CD4-positive, alpha-beta T cell treated with Interleukin-2 at 100 ng/mL for 4 hours (primary cell): Measurements from ENCODE around the gene OBSCN.
A peak's percentile ranks its signal among the peaks of the same experiment; 100 is the strongest.
"Not testable (repeated sequence)": the region's sequence is repeated elsewhere in the genome, so short reads cannot be mapped to it uniquely, and the experiment has no call there.

ENCODE experiments used
- DNase-seq: peaks from one replicate; pipeline ENCODE4 v3.0.0-alpha.2; 2020; ENCODE audit warnings: low spot score

The OBSCN gene

GRCh38 chr1:228226956-228227791 lies 19.3 kb downstream of the OBSCN start:
- DNase-seq, result no peak

GRCh38 chr1:228228147-228228546 lies 20.3 kb downstream of the OBSCN start:
- DNase-seq, result not testable (repeated sequence)

DNA sequence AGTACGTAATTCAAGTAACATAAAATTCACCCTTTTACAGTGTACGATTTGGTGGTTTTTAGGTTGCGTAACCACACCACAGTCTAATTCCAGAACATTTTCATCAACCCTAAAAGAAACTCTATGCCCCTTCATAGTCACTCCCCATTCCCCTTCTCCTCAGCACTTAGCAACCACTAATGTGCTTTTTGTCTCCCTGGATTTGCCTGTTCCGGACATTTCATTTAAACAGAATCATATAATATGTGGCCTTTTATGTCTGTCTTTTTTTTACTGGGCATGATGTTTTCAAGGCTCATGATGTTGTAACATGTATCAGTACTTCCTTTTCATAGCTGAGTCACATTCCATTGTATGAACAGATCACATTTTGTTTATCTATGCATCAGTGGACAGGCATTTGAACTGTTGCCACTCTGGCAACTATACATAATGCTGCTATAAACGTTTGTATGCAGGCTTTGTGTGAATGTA lies 20.8 kb downstream of the OBSCN start:
- DNase-seq, result no peak

GRCh38 chr1:228231189-228231588 lies 23.3 kb downstream of the OBSCN start:
- DNase-seq, result no peak

DNA sequence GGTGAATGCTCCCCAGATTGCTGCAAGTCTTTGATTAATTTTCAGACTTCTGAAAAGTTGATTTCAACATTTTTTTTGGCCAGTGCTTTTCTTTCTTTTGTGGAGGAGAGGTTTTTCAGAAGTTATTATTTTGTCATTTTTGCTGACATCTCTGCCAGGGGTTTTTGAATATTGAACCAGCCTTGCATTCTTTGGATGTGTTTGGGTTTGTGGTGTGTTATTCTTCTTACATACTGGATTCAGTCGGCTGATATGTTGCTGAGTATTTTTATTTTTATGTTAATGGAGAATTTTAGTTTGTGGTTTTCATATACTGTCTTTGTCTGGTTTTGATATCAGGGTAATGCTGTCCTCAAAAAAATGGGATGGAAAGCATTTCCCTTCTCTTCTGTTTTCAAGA lies 25.3 kb downstream of the OBSCN start:
- DNase-seq, result no peak

DNA sequence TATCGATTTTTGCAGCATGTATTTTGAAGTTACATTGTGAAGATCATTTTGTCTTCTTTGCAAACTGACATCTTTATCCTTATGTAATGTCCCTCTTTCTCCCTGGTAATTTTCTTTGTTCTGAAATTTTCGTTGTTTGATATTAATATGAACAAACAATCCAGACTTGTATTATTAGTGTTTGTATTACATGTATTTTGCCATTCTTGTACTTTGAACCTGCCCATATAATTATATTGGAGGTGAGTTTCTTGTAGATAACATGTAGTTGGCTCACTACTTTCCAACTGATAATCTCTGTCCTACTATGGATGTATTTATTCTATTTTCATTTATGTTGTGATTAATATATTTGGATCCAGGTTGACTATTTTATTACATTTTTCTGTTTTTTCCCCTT lies 27.1 kb downstream of the OBSCN start:
- no peak for DNase-seq

DNA sequence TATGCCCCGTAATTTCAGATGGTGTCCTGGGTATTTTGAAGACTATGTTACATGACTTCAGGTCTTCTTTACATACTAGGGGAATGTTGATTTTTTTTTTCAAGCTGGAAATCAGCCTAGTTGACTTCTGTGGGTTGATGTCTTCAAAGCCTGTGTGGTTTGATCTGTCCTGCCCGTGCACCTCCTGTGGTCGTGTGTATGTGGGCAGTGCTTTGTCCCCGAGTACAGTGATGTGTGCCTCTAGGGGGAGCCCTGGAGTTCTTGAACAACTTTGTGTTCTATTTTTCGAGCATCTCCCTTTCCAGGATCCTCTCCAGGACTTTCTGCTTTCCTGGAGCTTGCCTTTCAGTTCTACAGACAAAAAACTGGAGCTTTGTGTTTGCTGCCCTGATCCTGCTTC lies 28.9 kb downstream of the OBSCN start:
- DNase-seq, result peak; percentile 29

- no peak for DNase-seq
Observed at GRCh38 chr1:228238007-228238406, 30.2 kb downstream of the OBSCN start.

DNA sequence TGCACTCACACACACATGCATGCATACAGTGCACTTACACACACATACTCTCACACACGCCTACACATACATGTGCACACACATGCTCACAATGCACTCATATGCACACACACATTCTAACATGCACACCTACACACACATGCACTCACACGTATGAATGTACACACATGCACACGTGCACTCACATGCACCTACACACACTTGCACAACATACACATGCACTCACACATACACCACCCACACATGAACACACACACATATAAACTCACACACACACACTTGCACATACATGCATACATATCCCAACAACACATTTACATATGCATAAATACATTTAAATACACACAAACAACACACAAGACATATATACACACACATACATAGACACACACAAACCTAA lies 30.6 kb downstream of the OBSCN start:
- no peak for DNase-seq

DNA sequence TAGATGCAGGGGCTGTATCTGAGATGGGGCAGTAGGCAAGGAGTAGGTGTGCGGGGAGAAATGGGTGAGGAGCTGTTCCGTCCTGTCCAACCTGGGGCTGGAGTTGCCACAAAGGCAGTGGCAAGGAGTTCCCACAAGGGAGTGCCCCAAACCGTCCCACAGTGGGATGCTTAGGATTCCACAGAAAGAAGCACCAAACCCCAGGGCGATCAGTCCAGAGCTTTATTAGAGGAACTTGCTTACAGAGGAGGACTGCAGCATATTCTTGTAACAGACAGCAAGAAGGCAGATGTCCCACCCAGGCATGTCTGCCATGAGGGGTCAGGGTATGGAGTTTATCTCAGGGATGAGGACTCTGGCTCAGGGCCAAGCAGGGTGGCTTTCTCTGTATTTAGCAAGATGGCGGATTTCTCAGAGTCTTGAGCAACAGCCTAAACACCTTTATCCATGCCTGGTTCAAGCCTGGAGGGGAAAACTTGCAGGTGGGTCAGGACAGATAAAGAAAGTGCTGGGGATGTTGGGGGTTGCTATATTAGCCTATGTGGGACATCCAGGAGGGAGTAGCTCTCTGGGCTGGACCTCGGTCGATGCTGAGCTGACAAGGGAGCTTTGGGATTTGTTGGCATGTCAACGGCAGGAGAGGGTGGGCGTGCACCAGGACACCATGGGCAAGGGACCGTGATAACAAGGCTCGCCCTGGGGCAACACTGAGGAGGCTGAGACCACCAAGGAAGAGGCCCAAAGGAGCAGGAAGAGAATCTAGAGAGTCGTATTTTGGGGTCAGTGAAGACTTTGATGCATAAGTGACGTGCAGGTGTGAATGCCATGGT lies 32.8 kb downstream of the OBSCN start:
- DNase-seq, result no peak

DNA sequence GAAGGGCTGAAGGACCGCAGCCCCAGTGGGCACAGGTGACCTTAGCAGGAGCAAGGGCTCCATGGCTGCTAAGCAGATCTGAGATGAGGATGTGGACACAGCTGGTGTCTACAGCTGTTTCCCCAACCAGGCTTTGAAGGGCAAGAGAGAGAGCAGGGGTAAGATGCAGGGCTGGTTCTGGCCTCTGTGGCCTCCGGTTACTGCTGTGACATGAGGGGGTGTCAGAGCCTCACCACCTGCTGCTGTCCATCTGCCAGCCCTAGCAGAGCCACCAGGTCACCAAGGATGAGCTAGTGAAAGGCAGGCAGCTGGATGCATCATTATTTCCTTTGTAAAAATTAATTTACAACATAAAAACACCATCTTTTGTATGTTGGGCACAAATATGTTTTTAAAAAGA lies 33.4 kb downstream of the OBSCN start:
- no peak for DNase-seq

GRCh38 chr1:228242409-228242808 lies 34.6 kb downstream of the OBSCN start:
- no peak for DNase-seq

DNA sequence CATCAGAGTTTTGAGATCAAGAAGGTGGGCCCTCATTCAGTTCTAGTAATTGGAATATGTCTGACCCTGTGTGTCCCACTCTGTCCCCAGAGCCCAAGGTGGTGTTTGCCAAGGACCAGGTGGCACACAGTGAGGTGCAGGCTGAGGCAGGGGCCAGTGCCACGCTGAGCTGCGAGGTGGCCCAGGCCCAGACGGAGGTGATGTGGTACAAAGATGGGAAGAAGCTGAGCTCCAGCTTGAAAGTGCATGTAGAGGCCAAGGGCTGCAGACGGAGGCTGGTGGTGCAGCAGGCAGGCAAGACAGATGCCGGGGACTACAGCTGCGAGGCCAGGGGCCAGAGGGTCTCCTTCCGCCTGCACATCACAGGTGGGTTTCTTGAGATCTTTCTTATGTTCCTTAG lies 35.2 kb downstream of the OBSCN start:
- no peak for DNase-seq

DNA sequence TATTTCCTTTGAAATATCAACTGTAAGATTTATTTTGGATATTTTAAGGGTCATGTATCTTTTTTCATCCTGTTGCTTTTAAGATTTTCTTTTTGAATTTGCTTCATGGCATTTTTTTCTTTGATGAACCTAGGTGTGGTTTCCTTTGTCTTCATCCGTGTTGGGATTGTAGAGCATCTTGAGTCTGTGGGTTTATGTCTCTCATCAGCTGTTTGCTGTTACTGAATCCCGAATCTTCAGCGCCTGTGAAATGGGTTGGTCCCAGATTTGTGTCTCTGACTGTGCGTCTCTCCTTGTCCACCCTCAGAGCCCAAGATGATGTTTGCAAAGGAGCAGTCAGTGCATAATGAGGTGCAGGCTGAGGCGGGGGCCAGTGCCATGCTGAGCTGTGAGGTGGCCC lies 36.1 kb downstream of the OBSCN start:
- not testable (repeated sequence) for DNase-seq

- DNase-seq, result no peak
Observed at GRCh38 chr1:228245111-228245510, 37.3 kb downstream of the OBSCN start.

DNA sequence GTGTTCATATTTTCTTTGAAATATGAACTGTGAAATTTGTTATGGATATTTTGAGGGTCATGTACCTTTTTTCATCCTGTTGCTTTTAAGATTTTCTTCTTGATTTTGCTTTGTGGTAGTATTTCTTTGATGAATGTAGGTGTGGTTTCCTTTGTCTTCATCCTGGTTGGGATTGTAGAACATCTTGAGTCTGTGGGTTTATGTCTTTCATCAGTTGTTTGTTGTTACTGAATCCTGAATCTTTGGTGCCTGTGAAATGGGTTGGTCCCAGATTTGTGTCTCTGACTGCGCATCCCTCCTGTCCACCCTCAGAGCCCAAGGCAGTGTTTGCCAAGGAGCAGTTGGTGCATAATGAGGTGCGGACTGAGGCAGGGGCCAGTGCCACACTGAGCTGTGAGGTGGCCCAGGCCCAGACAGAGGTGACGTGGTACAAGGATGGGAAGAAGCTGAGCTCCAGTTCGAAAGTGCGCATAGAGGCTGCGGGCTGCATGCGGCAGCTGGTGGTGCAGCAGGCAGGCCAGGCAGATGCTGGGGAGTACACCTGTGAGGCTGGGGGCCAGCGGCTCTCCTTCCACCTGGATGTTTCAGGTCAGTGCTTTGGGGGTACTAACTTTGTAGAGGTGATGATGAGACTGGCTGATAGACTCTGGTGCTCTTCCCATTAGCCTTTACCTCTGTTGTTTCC lies 38.5 kb downstream of the OBSCN start:
- no peak for DNase-seq

GRCh38 chr1:228249513-228250305 lies 41.9 kb downstream of the OBSCN start:
- no peak for DNase-seq

- not testable (repeated sequence) for DNase-seq
Observed at GRCh38 chr1:228252476-228252875, 44.6 kb downstream of the OBSCN start.

GRCh38 chr1:228256626-228257375 lies 49.0 kb downstream of the OBSCN start:
- DNase-seq, result no peak

- DNase-seq, result no peak
Observed at GRCh38 chr1:228258486-228258885, 50.6 kb downstream of the OBSCN start.

- DNase-seq, result no peak
Observed at GRCh38 chr1:228259368-228259894, 51.6 kb downstream of the OBSCN start.
